SH-SY5Y (cell line): ENCODE measurements around the gene PREX1.

Experiments
- GATA2 ChIP-seq: IDR thresholded peaks from 2 replicates; pipeline ENCODE4 v1.6.1; 2011; ENCODE audit warnings: mild to moderate bottlenecking, low read depth, low read length
- GATA3 ChIP-seq: IDR thresholded peaks from 2 replicates; pipeline ENCODE4 v1.6.1; 2011; ENCODE audit warnings: low read depth, mild to moderate bottlenecking, low read length, moderate library complexity

DNA sequence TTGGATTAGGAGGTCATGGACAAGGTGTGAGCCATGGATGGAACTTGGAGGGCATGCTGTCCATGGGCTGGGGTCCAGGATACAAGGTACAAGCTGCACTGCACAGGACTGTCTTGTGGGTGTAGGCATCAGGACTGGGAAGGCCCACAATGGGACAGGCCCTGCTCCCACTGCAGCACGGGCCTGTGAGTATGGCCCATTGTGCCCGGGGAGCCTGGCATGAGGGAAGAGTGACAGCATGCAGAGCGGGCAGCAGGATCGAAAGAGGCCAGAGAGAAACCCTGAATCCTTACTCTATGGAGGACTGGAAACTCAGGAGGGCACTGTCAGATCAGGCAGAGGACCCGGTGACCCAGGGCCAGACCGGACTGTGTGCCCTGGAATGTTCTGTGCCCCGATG, 211.3 kb downstream of the PREX1 start:
- no peak for TF ChIP-seq GATA2
- TF ChIP-seq GATA3: no peak
